ENCODE measurements around the gene MAP3K2. TPM values are rescaled to one million over a fixed set of nuclear protein-coding genes. Genes with fewer than 3 reads are reported as not detected.

The MAP3K2 gene
- total RNA-seq, 4 donors from 2014 or later = 29.4 to 49.1 (median 44.0) TPM

- DNase-seq (ENCODE audit: low spot score in 2 of 2) = no peak
Measured at GRCh38 chr2:127426501-127427354, 39.0 kb upstream of the MAP3K2 start.

DNA sequence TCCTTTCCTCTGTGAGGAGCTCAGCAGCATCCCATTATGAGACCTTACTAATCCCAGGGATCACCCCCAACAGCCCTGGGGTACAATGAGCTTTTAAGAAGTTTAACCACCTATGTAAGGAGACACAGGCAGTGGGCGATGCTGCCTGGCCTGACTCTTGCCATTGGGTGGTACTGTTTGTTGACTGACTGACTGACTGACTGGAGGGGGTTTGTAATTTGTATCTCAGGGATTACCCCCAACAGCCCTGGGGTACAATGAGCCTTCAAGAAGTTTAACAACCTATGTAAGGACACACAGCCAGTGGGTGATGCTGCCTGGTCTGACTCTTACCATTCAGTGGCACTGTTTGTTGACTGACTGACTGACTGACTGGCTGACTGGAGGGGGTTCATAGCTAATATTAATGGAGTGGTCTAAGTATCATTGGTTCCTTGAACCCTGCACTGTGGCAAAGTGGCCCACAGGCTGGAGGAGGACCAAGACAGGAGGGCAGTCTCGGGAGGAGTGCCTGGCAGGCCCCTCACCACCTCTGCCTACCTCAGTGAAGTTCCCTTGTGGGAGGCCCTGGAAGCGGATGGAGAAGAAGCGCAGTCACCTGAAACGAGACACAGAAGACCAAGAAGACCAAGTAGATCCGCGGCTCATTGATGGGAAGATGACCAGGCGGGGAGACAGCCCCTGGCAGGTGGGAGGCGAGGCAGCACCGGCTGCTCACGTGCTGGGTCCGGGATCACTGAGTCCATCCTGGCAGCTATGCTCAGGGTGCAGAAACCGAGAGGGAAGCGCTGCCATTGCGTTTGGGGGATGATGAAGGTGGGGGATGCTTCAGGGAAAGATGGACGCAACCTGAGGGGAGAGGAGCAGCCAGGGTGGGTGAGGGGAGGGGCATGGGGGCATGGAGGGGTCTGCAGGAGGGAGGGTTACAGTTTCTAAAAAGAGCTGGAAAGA lies 38.0 kb upstream of the MAP3K2 start:
- WGBS = 93% methylated on average over 16 of the region's 16 CpGs
- H3K27me3 ChIP-seq = peaks cover 19% of the 10 kb centered on the region

More at GRCh38 chr2:127426501-127427354, 39.0 kb upstream of the MAP3K2 start:
- H3K36me3 ChIP-seq = peaks cover 3% of the 10 kb centered on the region
- H3K4me1 ChIP-seq = peaks cover 14% of the 10 kb centered on the region
- no peak overlapping the region for H3K4me3 ChIP-seq
- 94% methylated on average over 10 of the region's 10 CpGs for WGBS
- peaks cover 19% of the 10 kb centered on the region for H3K27me3 ChIP-seq
- TF ChIP-seq, protein P1, sequence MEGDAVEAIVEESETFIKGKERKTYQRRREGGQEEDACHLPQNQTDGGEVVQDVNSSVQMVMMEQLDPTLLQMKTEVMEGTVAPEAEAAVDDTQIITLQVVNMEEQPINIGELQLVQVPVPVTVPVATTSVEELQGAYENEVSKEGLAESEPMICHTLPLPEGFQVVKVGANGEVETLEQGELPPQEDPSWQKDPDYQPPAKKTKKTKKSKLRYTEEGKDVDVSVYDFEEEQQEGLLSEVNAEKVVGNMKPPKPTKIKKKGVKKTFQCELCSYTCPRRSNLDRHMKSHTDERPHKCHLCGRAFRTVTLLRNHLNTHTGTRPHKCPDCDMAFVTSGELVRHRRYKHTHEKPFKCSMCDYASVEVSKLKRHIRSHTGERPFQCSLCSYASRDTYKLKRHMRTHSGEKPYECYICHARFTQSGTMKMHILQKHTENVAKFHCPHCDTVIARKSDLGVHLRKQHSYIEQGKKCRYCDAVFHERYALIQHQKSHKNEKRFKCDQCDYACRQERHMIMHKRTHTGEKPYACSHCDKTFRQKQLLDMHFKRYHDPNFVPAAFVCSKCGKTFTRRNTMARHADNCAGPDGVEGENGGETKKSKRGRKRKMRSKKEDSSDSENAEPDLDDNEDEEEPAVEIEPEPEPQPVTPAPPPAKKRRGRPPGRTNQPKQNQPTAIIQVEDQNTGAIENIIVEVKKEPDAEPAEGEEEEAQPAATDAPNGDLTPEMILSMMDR (IDR thresholded peaks at IDR 0.05) = no peak
- TF ChIP-seq POLR2A (IDR thresholded peaks at IDR 0.05) (no peak), EP300 (IDR thresholded peaks at IDR 0.05) (no peak), POLR2AphosphoS5 (IDR thresholded peaks at IDR 0.05) (no peak)
- no peak overlapping the region for H3K27ac ChIP-seq
- no peaks in the 10 kb centered on the region for H3K9me3 ChIP-seq

GRCh38 chr2:127424598-127425520 lies 37.1 kb upstream of the MAP3K2 start:
- DNase-seq (ENCODE audit: low spot score in 2 of 2) = no peak
- Histone ChIP-seq H3K27ac (no peak overlapping the region), H3K4me3 (no peak overlapping the region), H3K27me3 (peaks cover 19% of the 10 kb centered on the region), H3K4me1 (peaks cover 14% of the 10 kb centered on the region), H3K9me3 (no peaks in the 10 kb centered on the region), H3K36me3 (no peaks in the 10 kb centered on the region)
- 81% methylated on average over 13 of the region's 13 CpGs for WGBS
- TF ChIP-seq POLR2A (IDR thresholded peaks at IDR 0.05) (no peak), POLR2AphosphoS5 (IDR thresholded peaks at IDR 0.05) (no peak), EP300 (IDR thresholded peaks at IDR 0.05) (no peak)
- TF ChIP-seq, protein P1 (IDR thresholded peaks at IDR 0.05) = no peak

More for the DNA sequence above, 38.0 kb upstream of the MAP3K2 start:
- Histone ChIP-seq H3K9me3 (no peaks in the 10 kb centered on the region), H3K27ac (no peak overlapping the region), H3K4me1 (peaks cover 14% of the 10 kb centered on the region), H3K4me3 (no peak overlapping the region), H3K36me3 (no peaks in the 10 kb centered on the region)
- TF ChIP-seq, protein P1 (IDR thresholded peaks at IDR 0.05) = no peak
- TF ChIP-seq POLR2A (IDR thresholded peaks at IDR 0.05) (no peak), EP300 (IDR thresholded peaks at IDR 0.05) (no peak), POLR2AphosphoS5 (IDR thresholded peaks at IDR 0.05) (no peak)
- DNase-seq (ENCODE audit: low spot score in 2 of 2) = no peak

GRCh38 chr2:127423880-127424279 lies 36.1 kb upstream of the MAP3K2 start:
- DNase-seq (ENCODE audit: low spot score in 2 of 2) = no peak
- Histone ChIP-seq H3K27me3 (peaks cover 19% of the 10 kb centered on the region), H3K4me1 (peaks cover 14% of the 10 kb centered on the region), H3K27ac (no peak overlapping the region), H3K36me3 (no peaks in the 10 kb centered on the region), H3K9me3 (no peaks in the 10 kb centered on the region), H3K4me3 (peak overlapping the region; percentile 45)
- 59% methylated on average over 1 of the region's 1 CpG for WGBS
- TF ChIP-seq, protein P1 (IDR thresholded peaks at IDR 0.05) = no peak
- TF ChIP-seq POLR2A (IDR thresholded peaks at IDR 0.05) (no peak), POLR2AphosphoS5 (IDR thresholded peaks at IDR 0.05) (no peak), EP300 (IDR thresholded peaks at IDR 0.05) (no peak)

All from suprapubic skin (tissue), 4 donors.